Skin epidermis (tissue), 12 donors: ENCODE measurements around the gene PCYT2.

Experiments used
- H3K27ac ChIP-seq, 21 experiments: fragments of 200-600 bp; sonication (generic) in 11 of 21; one replicate each; pipeline ENCODE4 v1.5.0; 2020; ENCODE audit warnings: mild to moderate bottlenecking in 3 of 21, inconsistent platforms in 2 of 21, moderate library complexity in 2 of 21
- H3K4me3 ChIP-seq, 7 experiments: fragments of 200-600 bp; sonication (generic) in 2 of 7; one replicate each; pipeline ENCODE4 v1.5.0; 2020; ENCODE audit warnings: inconsistent platforms in 2 of 7, mild to moderate bottlenecking in 2 of 7, moderate library complexity in 1 of 7

Gene PCYT2

GRCh38 chr17:81947189-81947588, 36.0 kb upstream of the PCYT2 start, which contains the start of gene MYADML2:
TSS of gene MYADML2 (minus strand) at chr17:81947233. CDS start at chr17:81941741, 5,492 bp downstream.
- Histone ChIP-seq H3K4me3 (no peak within 1 kb of the TSS), H3K27ac (no peak within 1 kb of the TSS)

GRCh38 chr17:81944858-81945257, 33.7 kb upstream of the PCYT2 start:
- Histone ChIP-seq H3K27ac (no peak overlapping the region), H3K4me3 (no peak overlapping the region)

GRCh38 chr17:81942167-81942553, 31.0 kb upstream of the PCYT2 start:
- Histone ChIP-seq H3K27ac (no peak overlapping the region), H3K4me3 (no peak overlapping the region)

- no peak overlapping the region for H3K4me3 ChIP-seq
- no peak overlapping the region for H3K27ac ChIP-seq
Observed at GRCh38 chr17:81941484-81942166, 30.4 kb upstream of the PCYT2 start.

GRCh38 chr17:81940538-81941483, 29.6 kb upstream of the PCYT2 start:
- Histone ChIP-seq H3K27ac (no peak overlapping the region), H3K4me3 (no peak overlapping the region)

GRCh38 chr17:81939881-81940385, 28.7 kb upstream of the PCYT2 start:
- Histone ChIP-seq H3K27ac (peak overlapping the region in 1 of 21 experiments; percentile 10), H3K4me3 (no peak overlapping the region)

GRCh38 chr17:81939218-81939617, 28.0 kb upstream of the PCYT2 start:
- Histone ChIP-seq H3K4me3 (no peak overlapping the region), H3K27ac (no peak overlapping the region)

GRCh38 chr17:81935709-81936084, 24.5 kb upstream of the PCYT2 start:
- H3K27ac ChIP-seq = no peak overlapping the region
- H3K4me3 ChIP-seq = no peak overlapping the region

- H3K4me3 ChIP-seq = no peak overlapping the region
- H3K27ac ChIP-seq = no peak overlapping the region
Observed at GRCh38 chr17:81934850-81935708, 23.9 kb upstream of the PCYT2 start.

- H3K27ac ChIP-seq = no peak overlapping the region
Observed at GRCh38 chr17:81934098-81934757, 23.0 kb upstream of the PCYT2 start.

GRCh38 chr17:81933178-81933699, 22.0 kb upstream of the PCYT2 start:
- Histone ChIP-seq H3K4me3 (no peak overlapping the region), H3K27ac (no peak overlapping the region)

More at GRCh38 chr17:81934098-81934757, 23.0 kb upstream of the PCYT2 start:
- H3K4me3 ChIP-seq = no peak overlapping the region

GRCh38 chr17:81932333-81932983, 21.3 kb upstream of the PCYT2 start:
- Histone ChIP-seq H3K27ac (no peak overlapping the region), H3K4me3 (no peak overlapping the region)

GRCh38 chr17:81931557-81932332, 20.5 kb upstream of the PCYT2 start:
- no peak overlapping the region for H3K27ac ChIP-seq
- H3K4me3 ChIP-seq = no peak overlapping the region

- Histone ChIP-seq H3K4me3 (no peak overlapping the region), H3K27ac (no peak overlapping the region)
Observed at GRCh38 chr17:81931189-81931556, 20.0 kb upstream of the PCYT2 start.

- no peak overlapping the region for H3K27ac ChIP-seq
- H3K4me3 ChIP-seq = no peak overlapping the region
Observed at GRCh38 chr17:81930142-81931125, 19.2 kb upstream of the PCYT2 start.

GRCh38 chr17:81929253-81930141, 18.3 kb upstream of the PCYT2 start:
- H3K4me3 ChIP-seq = no peak overlapping the region
- H3K27ac ChIP-seq = no peak overlapping the region
